NCI-H524 treated with DMSO at 0.1 percent for 48 hours (cell line): ENCODE results near the gene APBB1IP.

Experiments used
- DNase-seq: peaks from one replicate; lab custom pipeline; 2025; lab: John Stamatoyannopoulos, UW

APBB1IP gene

GRCh38 chr10:26507441-26507840, 69.3 kb downstream of the APBB1IP start:
- no peak for DNase-seq

GRCh38 chr10:26508016-26508415, 69.9 kb downstream of the APBB1IP start:
- DNase-seq = no peak

GRCh38 chr10:26509307-26509706, 71.2 kb downstream of the APBB1IP start:
- DNase-seq = no peak

GRCh38 chr10:26513101-26513500, 75.0 kb downstream of the APBB1IP start:
- DNase-seq = no peak

- no peak for DNase-seq
Observed at GRCh38 chr10:26516540-26517101, 78.5 kb downstream of the APBB1IP start.

GRCh38 chr10:26517141-26517867, 79.2 kb downstream of the APBB1IP start:
- no peak for DNase-seq

GRCh38 chr10:26519803-26520202, 81.7 kb downstream of the APBB1IP start:
- DNase-seq = no peak

GRCh38 chr10:26520575-26520974, 82.4 kb downstream of the APBB1IP start:
- no peak for DNase-seq

GRCh38 chr10:26524161-26524896, 86.2 kb downstream of the APBB1IP start:
- DNase-seq = no peak

GRCh38 chr10:26525586-26525985, 87.4 kb downstream of the APBB1IP start:
- no peak for DNase-seq

- DNase-seq = no peak
Observed at GRCh38 chr10:26527018-26527417, 88.9 kb downstream of the APBB1IP start.

- no peak for DNase-seq
Observed at GRCh38 chr10:26528048-26528447, 89.9 kb downstream of the APBB1IP start.

GRCh38 chr10:26528715-26529393, 90.7 kb downstream of the APBB1IP start:
- DNase-seq = no peak

GRCh38 chr10:26534384-26534783, 96.2 kb downstream of the APBB1IP start:
- DNase-seq = no peak

- DNase-seq = no peak
Observed at GRCh38 chr10:26540601-26541000, 102.5 kb downstream of the APBB1IP start.

- no peak for DNase-seq
Observed at GRCh38 chr10:26543567-26544306, 105.6 kb downstream of the APBB1IP start.

GRCh38 chr10:26544932-26545331, 106.8 kb downstream of the APBB1IP start:
- no peak for DNase-seq

- DNase-seq = no peak
Observed at GRCh38 chr10:26550774-26551526, 112.8 kb downstream of the APBB1IP start.

- no peak for DNase-seq
Observed at GRCh38 chr10:26554246-26554645, 116.1 kb downstream of the APBB1IP start.

GRCh38 chr10:26555719-26556368, 117.7 kb downstream of the APBB1IP start:
- DNase-seq = no peak
